GM23338 (cell line): ENCODE data around the gene DIAPH3. TPM values are rescaled to one million over a fixed set of nuclear protein-coding genes. Genes with fewer than 3 reads are reported as not detected.

Experiments used
- CREB1 ChIP-seq: fragments of 250-450 bp; sonication (Bioruptor Pico); IDR thresholded peaks from 2 replicates; pipeline ENCODE4 v1.5.0; 2020; ENCODE audit warnings: low read depth, mild to moderate bottlenecking, moderate library complexity
- EZH2 ChIP-seq: fragments of 200-600 bp; sonication (generic); IDR thresholded peaks from one replicate; pipeline ENCODE4 v1.8.0; 2017; ENCODE audit warnings: antibody characterized with exemption, mild to moderate bottlenecking, low read depth; ENCODE audit not compliant: unreplicated experiment
- JUNB ChIP-seq: IDR thresholded peaks from one replicate; pipeline ENCODE4 v1.6.1; 2016; ENCODE audit warnings: antibody characterized with exemption; ENCODE audit not compliant: unreplicated experiment
- STAT1 ChIP-seq: IDR thresholded peaks from one replicate; pipeline ENCODE4 v1.6.1; 2016; ENCODE audit warnings: antibody characterized with exemption; ENCODE audit not compliant: unreplicated experiment
- polyA plus RNA-seq: library from polyadenylated mRNA; unstranded; fragments of >200 nt; fragmentation: Nextera tagmentation; extraction: Ambion mirVana; gene quantifications from 2 replicates; pipeline ENCODE4 v1.2.1, GENCODE V29; 2016
- total RNA-seq: library from RNA; depleted of rRNA; stranded (reverse); fragments of >200 nt; shearing (Covaris generic); gene quantifications from 2 replicates; pipeline ENCODE4 v1.2.3, GENCODE V29; 2014
- TF ChIP-seq, protein P1 (sequence below): fragments of 250-450 bp; sonication (Bioruptor Pico); IDR thresholded peaks from 2 replicates; pipeline ENCODE4 v1.5.0; 2020; ENCODE audit warnings: mild to moderate bottlenecking, moderate library complexity
- TF ChIP-seq, protein P2 (sequence below), 2 experiments: fragments of 200-600 bp in 1 of 2; sonication (generic) in 1 of 2; conservative IDR thresholded peaks; 2 replicates each; pipeline versions ENCODE4 v1.5.1 to v1.6.1; 2016 to 2017; ENCODE audit warnings: antibody characterized with exemption in 2 of 2, low read depth in 2 of 2, mild to moderate bottlenecking in 2 of 2, moderate library complexity in 1 of 2
- TF ChIP-seq, protein P3 (sequence below): IDR thresholded peaks from one replicate; pipeline ENCODE4 v1.6.1; 2018; ENCODE audit warnings: antibody characterized with exemption; ENCODE audit not compliant: unreplicated experiment

Gene DIAPH3
- total and polyA plus RNA-seq, 2 experiments from 2014 or later, result 23.4 to 30.2 TPM

DNA sequence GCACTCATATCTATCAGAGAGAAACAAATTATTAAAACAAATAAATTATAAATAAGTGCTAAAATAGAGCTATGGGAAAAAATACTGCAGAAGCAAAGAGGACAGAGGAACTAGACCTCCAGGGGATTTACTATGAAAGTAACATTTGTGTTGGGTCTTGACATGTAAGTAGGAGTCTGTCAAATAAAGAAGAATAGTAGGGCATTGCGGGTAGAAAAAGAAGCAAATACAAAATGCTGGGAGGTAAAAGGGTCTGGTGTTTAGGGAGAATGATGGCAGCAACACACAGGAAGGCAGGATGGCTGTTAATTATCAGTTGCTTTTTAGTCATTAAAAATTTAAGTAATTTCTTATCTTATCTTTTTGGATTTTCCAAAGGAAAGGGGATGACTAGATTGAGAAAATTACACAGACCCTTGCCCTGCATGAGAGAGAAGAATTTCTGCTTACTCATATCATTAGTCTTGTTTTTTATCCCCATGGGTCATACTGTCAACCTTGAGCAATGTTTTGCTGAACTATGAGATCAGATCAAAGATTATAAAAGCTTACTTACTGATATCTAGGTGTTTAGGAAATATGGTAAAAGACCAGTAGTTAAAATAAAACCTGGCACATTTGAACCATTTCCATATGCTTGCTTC, 472.7 kb downstream of the DIAPH3 start (continued):
- TF ChIP-seq, protein P1, sequence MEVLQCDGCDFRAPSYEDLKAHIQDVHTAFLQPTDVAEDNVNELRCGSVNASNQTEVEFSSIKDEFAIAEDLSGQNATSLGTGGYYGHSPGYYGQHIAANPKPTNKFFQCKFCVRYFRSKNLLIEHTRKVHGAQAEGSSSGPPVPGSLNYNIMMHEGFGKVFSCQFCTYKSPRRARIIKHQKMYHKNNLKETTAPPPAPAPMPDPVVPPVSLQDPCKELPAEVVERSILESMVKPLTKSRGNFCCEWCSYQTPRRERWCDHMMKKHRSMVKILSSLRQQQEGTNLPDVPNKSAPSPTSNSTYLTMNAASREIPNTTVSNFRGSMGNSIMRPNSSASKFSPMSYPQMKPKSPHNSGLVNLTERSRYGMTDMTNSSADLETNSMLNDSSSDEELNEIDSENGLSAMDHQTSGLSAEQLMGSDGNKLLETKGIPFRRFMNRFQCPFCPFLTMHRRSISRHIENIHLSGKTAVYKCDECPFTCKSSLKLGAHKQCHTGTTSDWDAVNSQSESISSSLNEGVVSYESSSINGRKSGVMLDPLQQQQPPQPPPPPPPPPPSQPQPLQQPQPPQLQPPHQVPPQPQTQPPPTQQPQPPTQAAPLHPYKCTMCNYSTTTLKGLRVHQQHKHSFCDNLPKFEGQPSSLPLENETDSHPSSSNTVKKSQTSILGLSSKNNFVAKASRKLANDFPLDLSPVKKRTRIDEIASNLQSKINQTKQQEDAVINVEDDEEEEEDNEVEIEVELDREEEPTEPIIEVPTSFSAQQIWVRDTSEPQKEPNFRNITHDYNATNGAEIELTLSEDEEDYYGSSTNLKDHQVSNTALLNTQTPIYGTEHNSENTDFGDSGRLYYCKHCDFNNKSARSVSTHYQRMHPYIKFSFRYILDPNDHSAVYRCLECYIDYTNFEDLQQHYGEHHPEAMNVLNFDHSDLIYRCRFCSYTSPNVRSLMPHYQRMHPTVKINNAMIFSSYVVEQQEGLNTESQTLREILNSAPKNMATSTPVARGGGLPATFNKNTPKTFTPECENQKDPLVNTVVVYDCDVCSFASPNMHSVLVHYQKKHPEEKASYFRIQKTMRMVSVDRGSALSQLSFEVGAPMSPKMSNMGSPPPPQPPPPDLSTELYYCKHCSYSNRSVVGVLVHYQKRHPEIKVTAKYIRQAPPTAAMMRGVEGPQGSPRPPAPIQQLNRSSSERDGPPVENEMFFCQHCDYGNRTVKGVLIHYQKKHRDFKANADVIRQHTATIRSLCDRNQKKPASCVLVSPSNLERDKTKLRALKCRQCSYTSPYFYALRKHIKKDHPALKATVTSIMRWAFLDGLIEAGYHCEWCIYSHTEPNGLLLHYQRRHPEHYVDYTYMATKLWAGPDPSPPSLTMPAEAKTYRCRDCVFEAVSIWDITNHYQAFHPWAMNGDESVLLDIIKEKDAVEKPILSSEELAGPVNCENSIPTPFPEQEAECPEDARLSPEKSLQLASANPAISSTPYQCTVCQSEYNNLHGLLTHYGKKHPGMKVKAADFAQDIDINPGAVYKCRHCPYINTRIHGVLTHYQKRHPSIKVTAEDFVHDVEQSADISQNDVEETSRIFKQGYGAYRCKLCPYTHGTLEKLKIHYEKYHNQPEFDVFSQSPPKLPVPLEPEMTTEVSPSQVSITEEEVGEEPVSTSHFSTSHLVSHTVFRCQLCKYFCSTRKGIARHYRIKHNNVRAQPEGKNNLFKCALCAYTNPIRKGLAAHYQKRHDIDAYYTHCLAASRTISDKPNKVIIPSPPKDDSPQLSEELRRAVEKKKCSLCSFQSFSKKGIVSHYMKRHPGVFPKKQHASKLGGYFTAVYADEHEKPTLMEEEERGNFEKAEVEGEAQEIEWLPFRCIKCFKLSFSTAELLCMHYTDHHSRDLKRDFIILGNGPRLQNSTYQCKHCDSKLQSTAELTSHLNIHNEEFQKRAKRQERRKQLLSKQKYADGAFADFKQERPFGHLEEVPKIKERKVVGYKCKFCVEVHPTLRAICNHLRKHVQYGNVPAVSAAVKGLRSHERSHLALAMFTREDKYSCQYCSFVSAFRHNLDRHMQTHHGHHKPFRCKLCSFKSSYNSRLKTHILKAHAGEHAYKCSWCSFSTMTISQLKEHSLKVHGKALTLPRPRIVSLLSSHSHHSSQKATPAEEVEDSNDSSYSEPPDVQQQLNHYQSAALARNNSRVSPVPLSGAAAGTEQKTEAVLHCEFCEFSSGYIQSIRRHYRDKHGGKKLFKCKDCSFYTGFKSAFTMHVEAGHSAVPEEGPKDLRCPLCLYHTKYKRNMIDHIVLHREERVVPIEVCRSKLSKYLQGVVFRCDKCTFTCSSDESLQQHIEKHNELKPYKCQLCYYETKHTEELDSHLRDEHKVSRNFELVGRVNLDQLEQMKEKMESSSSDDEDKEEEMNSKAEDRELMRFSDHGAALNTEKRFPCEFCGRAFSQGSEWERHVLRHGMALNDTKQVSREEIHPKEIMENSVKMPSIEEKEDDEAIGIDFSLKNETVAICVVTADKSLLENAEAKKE (CRISPR knock-in tag), result no peak
- TF ChIP-seq EZH2 (no peak), CREB1 (CRISPR knock-in tag) (no peak), JUNB (no peak), STAT1 (no peak)
- TF ChIP-seq, protein P2, sequence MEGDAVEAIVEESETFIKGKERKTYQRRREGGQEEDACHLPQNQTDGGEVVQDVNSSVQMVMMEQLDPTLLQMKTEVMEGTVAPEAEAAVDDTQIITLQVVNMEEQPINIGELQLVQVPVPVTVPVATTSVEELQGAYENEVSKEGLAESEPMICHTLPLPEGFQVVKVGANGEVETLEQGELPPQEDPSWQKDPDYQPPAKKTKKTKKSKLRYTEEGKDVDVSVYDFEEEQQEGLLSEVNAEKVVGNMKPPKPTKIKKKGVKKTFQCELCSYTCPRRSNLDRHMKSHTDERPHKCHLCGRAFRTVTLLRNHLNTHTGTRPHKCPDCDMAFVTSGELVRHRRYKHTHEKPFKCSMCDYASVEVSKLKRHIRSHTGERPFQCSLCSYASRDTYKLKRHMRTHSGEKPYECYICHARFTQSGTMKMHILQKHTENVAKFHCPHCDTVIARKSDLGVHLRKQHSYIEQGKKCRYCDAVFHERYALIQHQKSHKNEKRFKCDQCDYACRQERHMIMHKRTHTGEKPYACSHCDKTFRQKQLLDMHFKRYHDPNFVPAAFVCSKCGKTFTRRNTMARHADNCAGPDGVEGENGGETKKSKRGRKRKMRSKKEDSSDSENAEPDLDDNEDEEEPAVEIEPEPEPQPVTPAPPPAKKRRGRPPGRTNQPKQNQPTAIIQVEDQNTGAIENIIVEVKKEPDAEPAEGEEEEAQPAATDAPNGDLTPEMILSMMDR (conservative IDR thresholded peaks at IDR 0.05; ENCODE audit: low read depth in 2 of 2), result no peak
- TF ChIP-seq, protein P3, sequence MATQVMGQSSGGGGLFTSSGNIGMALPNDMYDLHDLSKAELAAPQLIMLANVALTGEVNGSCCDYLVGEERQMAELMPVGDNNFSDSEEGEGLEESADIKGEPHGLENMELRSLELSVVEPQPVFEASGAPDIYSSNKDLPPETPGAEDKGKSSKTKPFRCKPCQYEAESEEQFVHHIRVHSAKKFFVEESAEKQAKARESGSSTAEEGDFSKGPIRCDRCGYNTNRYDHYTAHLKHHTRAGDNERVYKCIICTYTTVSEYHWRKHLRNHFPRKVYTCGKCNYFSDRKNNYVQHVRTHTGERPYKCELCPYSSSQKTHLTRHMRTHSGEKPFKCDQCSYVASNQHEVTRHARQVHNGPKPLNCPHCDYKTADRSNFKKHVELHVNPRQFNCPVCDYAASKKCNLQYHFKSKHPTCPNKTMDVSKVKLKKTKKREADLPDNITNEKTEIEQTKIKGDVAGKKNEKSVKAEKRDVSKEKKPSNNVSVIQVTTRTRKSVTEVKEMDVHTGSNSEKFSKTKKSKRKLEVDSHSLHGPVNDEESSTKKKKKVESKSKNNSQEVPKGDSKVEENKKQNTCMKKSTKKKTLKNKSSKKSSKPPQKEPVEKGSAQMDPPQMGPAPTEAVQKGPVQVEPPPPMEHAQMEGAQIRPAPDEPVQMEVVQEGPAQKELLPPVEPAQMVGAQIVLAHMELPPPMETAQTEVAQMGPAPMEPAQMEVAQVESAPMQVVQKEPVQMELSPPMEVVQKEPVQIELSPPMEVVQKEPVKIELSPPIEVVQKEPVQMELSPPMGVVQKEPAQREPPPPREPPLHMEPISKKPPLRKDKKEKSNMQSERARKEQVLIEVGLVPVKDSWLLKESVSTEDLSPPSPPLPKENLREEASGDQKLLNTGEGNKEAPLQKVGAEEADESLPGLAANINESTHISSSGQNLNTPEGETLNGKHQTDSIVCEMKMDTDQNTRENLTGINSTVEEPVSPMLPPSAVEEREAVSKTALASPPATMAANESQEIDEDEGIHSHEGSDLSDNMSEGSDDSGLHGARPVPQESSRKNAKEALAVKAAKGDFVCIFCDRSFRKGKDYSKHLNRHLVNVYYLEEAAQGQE, result no peak
